HG02840 (cell line): ENCODE results near the gene UBA5.

Experiments
- ATAC-seq: cut with Tn5 transposase; IDR thresholded peaks from one replicate; pipeline ENCODE4 v1.9.1; 2021; ENCODE audit warnings: mild to moderate bottlenecking, moderate library complexity, moderate number of reproducible peaks; ENCODE audit not compliant: unreplicated experiment, low FRiP score

The UBA5 gene

DNA sequence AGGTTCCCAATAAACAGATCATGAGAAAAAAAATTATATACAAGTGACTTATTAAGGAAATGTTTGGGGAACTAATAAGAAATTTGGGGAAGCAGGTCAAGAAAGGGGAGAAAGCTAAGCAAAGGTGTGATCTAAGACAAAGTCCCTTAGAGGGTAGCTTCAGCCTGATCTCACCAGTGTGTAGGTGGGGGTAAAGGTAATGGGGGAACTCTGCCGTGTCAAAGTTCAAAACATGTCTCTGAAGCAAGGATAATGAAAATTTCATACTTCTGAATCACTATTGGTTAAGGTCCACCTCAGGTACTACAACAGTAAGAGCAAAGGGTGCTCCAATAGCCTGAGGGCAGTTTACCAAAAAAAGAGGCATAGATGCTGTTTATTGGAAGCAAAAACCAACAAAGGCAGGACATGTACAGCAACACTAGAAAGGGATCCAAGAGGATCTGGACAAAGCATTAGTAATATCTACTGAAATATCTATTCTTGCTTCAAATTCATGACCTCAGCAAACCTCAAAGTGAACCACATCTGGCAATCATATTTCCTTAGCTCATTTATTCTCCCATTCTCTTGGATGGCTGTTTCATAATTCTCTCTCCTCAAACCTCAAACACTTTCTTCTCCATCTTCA lies 7.4 kb upstream of the UBA5 start:
- no peak for ATAC-seq

GRCh38 chr3:132654190-132654589 lies 5.9 kb upstream of the UBA5 start:
- ATAC-seq, result no peak

DNA sequence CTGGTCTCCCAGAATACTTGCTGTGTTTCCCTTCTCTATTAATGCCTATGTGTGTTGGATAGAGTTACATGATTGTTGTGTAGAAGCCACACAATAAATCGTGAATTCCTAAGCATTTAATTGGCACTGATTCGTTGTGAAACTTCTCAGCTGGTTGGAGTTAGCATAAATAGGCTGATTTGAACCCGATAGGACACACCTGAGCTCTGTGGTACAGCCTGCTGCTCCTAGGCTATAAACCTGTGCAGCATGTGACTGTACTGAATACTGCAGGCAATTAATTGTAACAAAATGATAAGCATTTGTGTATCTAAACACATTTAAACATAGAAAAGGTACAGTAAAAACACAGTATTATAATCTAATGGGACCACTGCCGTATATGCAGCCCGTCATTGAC lies 5.4 kb upstream of the UBA5 start:
- no peak for ATAC-seq

- ATAC-seq, result no peak
Observed at GRCh38 chr3:132655471-132655870, 4.7 kb upstream of the UBA5 start.

- no peak for ATAC-seq
Observed at GRCh38 chr3:132657869-132658747, 2.0 kb upstream of the UBA5 start.

DNA sequence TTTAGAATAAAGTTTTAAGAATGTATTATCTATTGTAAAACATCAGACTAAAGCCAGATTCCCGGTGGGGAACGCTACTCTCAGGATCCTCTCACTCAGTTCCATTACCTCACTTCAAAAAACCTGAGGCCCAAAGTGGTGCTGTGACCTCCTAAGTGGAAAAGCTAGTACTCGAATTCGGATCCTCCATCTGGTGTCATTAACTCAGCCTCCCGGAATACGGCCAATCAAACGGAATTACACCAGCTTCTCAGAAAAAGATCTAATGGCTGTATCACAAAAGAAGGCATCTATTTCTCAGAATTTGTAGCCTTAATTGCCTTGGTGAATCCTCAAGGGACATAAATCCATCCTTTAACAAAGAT lies 1.1 kb upstream of the UBA5 start:
- ATAC-seq, result no peak

DNA sequence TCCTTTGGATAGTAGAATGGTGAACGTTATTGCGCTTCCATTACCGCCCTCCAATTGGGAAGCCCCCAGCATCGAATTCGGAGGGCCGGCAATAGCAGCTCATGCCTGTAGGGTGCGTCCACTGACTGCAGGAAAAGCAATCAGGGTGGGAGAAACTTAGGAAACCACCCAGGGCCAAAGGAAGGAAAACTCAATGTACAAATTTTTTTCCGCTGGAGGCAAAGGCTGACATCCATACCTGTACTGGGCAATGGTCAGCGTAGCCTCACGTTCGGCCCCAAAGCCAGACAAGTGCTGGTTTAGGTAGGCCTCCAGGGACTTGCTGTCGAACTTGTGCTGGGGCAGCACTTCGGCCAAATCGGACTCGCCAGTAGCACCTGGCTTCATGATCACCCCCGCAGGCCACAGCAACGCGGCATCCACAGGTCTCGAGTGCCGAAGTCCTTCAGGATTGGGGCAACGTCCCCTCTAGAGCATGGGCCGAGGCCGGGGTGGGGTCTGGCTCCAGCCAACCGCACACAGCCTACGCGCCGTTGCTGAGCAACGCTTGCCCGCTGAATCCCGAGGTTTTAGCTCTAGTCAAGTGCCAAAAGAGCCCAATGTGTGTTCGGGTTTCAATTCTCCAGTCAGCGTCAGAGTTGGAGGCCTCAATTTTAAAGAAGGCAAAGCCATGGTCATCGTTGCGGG lies 621 bp upstream of the UBA5 start, which contains the start of gene ACAD11:
Gene ACAD11, minus strand, starts transcription at position 445 of the 687 bp plus-strand sequence. Its CDS starts 58 bp downstream, at position 387.
- ATAC-seq, result peak; percentile 58

DNA sequence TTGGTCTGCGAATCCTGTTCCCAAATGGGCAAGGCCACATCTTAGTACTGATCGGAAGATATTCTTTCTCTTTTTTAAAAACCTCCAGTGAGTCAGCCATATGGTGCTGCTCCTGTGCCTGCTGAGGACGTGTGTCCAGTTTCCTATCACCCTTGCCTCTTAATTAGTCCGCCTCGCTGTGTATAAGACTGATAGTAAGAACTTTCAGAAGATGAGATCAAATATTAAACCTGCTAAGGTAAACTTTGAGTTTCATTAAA lies 612 bp downstream of the UBA5 start:
- ATAC-seq, result peak; percentile 7

DNA sequence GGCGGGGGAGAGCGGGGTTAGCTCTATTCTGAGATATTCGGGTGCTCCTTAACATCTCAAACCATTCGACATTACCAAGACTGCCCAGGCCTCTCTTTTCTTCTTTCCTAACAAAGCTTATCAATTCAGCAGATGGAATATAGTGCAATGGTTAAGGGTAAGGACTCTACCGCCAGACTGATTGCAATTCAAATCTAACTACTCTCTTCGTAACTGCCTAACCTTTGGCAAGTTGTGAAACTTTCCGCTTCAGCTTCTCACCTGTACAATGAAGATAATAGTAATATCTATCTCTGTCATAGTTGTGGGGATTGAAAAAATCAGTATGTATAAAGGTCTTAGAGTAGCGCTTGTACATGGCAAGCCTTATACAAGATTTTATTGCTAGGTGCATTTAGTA lies 972 bp downstream of the UBA5 start:
- ATAC-seq, result no peak

DNA sequence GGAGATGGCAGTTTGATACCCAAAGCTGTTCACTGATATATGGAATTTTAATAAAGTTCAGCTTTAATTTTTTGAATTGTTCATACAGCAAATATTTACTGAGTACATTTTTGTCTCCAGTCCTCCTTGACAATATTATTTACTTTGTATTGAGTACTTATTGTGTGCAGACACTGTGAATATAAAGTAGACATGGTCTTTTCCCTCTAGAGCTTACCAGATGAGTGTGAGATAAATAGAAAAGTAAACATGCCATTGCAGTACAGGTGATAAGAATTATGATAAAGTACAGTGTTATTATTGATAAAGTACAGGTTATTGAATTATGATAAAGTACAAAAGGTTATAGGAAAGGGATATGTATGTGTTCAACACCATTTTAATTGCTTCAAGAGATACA lies 2.1 kb downstream of the UBA5 start:
- ATAC-seq, result no peak

GRCh38 chr3:132665230-132665745 lies 5.2 kb downstream of the UBA5 start:
- ATAC-seq, result no peak

GRCh38 chr3:132669256-132669777 lies 9.2 kb downstream of the UBA5 start:
- ATAC-seq, result no peak

GRCh38 chr3:132675408-132675807 lies 15.3 kb downstream of the UBA5 start:
- ATAC-seq, result no peak

DNA sequence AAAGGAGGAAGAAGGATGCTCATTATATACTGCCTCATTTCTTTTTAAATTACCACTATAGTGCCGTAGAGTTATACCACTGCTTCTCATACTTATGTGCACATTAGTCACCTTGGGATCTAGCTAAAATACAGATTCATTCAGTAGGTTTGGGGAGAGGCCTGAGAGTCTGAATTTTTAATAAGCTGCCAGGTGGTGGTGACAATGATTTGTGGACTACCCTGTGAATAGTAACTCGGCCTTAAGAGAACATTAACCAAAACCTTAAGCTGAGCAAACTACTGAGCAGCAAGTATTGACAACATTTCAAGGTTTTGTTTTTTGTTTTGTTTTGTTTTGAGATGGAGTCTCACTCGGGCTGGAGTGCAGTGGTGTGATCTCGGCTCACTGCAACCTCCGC lies 19.8 kb downstream of the UBA5 start:
- ATAC-seq, result no peak

DNA sequence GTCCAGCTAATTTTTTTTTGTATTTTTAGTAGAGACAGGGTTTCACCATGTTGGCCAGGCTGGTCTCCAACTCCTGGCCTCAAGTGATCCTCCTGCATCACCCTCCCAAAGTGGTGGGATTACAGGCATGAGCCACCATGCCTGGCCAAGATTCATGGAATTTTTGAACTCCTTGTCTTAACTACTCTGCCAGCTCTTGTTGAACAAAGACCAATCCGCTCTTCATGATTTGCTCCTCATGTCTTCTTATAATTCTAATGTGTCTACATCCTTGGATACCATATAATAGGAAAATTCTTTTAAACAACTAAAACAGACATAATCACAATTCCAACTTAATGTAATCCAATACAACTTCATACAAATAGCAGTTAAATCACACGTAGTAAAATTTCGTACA lies 21.3 kb downstream of the UBA5 start:
- no peak for ATAC-seq

DNA sequence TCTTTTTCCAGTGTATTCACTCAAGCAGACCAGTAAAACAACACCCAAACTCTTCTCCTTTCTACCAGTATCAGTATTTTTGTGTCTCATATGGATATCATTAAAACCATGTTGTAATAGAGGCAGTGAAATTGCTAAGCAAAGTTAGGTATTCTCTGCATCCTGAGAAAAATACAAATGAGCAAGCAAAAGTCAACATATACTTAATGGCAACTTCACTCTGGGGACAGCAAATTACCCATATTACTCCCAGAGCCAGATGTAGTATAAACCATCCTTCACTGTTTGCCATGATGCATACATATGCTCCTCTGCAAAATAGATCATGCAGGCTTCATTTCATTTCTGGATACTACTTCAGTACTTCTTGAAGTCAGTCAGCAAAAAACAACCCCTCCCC lies 22.1 kb downstream of the UBA5 start:
- ATAC-seq, result no peak

- ATAC-seq, result no peak
Observed at GRCh38 chr3:132690040-132690439, 29.9 kb downstream of the UBA5 start.

DNA sequence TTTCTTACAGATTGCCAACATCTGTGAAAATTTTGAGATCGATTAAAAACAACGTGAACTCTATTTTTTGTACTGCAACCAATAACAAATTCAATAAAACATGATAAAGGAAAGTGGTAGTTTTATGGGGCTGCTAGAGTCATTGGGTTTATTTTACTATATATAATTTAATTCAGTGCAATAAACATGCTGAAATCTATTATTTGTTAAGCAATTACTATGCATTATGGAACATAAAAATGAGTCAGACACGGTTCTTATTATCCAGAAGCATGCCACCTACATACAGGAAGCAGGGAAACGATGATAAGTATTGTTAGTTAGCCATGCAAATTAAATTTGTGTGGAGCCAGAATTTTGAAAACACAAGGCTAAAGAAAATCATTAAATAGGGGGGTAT lies 34.9 kb downstream of the UBA5 start:
- ATAC-seq, result no peak

GRCh38 chr3:132695422-132695821 lies 35.3 kb downstream of the UBA5 start:
- no peak for ATAC-seq

DNA sequence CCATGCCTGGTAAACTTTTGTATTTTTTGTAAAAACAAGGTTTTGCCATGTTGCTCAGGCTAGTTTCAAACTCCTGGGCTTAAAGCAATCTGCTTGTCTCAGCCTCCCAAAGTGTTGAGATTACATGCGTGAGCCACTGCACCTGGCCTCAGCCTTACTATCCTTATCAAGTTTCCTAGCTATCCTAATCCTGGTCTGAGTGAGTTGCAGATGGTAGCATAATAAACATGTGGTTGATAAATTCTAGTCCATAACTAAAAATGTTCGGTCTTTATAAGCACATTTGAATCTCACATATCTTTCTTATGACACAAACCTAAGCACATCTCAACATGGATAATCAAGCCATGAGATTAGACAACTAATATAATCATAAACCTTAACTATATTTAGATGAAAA lies 43.6 kb downstream of the UBA5 start:
- ATAC-seq, result no peak

- ATAC-seq, result no peak
Observed at GRCh38 chr3:132709761-132710160, 49.6 kb downstream of the UBA5 start.
